ENCODE measurements around the gene TBC1D17. TPM values are rescaled to one million over a fixed set of nuclear protein-coding genes. Genes with fewer than 3 reads are reported as not detected.

The TBC1D17 gene
- total RNA-seq, 2 donors from 2014 or later = 33.0 to 51.4 TPM

- H3K4me1 ChIP-seq (replicated peaks) = no peaks in the 10 kb centered on the region
- DNase-seq (ENCODE audit: low spot score) = no peak
- H3K9me3 ChIP-seq = no peaks in the 10 kb centered on the region
- peak overlapping the region in 1 of 2 donors; percentile 40 for H3K27ac ChIP-seq
- TF ChIP-seq POLR2AphosphoS5 (IDR thresholded peaks at IDR 0.05) (no peak), POLR2A (IDR thresholded peaks at IDR 0.05) (no peak), CTCF (IDR thresholded peaks at IDR 0.05) (no peak)
- 81% methylated on average over 10 of the region's 10 CpGs for WGBS
- no peak overlapping the region for H3K4me3 ChIP-seq
- H3K36me3 ChIP-seq = peaks cover 2 to 32% of the 10 kb centered on the region in 2 donors
- intact Hi-C loops (cut with DNase I) = loop anchor here (5.0 kb wide), 1 partner anchor 37 kb away; the partner anchor contains the start of gene MED25
- no peaks in the 10 kb centered on the region for H3K27me3 ChIP-seq (replicated peaks; ENCODE audit: insufficient read depth)
Measured at GRCh38 chr19:49853852-49854377, 23.6 kb upstream of the TBC1D17 start.

GRCh38 chr19:49854378-49855263 is 22.9 kb upstream of the TBC1D17 start:
- H3K27ac ChIP-seq = peak overlapping the region in 1 of 2 donors; percentile 31
- no peak overlapping the region for H3K4me3 ChIP-seq
- peaks cover 2 to 32% of the 10 kb centered on the region in 2 donors for H3K36me3 ChIP-seq
- TF ChIP-seq POLR2A (IDR thresholded peaks at IDR 0.05) (no peak), CTCF (IDR thresholded peaks at IDR 0.05) (no peak), POLR2AphosphoS5 (IDR thresholded peaks at IDR 0.05) (no peak)
- intact Hi-C loops (cut with DNase I) = loop anchor here (5.0 kb wide), 1 partner anchor 37 kb away; the partner anchor contains the start of gene MED25
- no peaks in the 10 kb centered on the region for H3K27me3 ChIP-seq (replicated peaks; ENCODE audit: insufficient read depth)
- no peaks in the 10 kb centered on the region for H3K9me3 ChIP-seq
- WGBS = 89% methylated on average over 20 of the region's 39 CpGs
- no peak for DNase-seq (ENCODE audit: low spot score)
- no peaks in the 10 kb centered on the region for H3K4me1 ChIP-seq (replicated peaks)

GRCh38 chr19:49855277-49855675 is 22.2 kb upstream of the TBC1D17 start:
- no peaks in the 10 kb centered on the region for H3K4me1 ChIP-seq (replicated peaks)
- H3K27me3 ChIP-seq (replicated peaks; ENCODE audit: insufficient read depth) = no peaks in the 10 kb centered on the region
- no peak for TF ChIP-seq CTCF (IDR thresholded peaks at IDR 0.05)
- TF ChIP-seq POLR2A (IDR thresholded peaks at IDR 0.05) = no peak
- TF ChIP-seq POLR2AphosphoS5 (IDR thresholded peaks at IDR 0.05) = no peak
- no peak overlapping the region for H3K4me3 ChIP-seq
- H3K27ac ChIP-seq = peak overlapping the region in 1 of 2 donors; percentile 31
- no peak for DNase-seq (ENCODE audit: low spot score)
- intact Hi-C loops (cut with DNase I) = no loop called here
- peaks cover 2 to 32% of the 10 kb centered on the region in 2 donors for H3K36me3 ChIP-seq
- WGBS = 82% methylated on average over 12 of the region's 12 CpGs
- no peaks in the 10 kb centered on the region for H3K9me3 ChIP-seq

- DNase-seq (ENCODE audit: low spot score) = no peak
- no peaks in the 10 kb centered on the region for H3K27me3 ChIP-seq (replicated peaks; ENCODE audit: insufficient read depth)
- H3K36me3 ChIP-seq = peaks cover 2 to 32% of the 10 kb centered on the region in 2 donors
- peaks cover 4% of the 10 kb centered on the region for H3K4me1 ChIP-seq (replicated peaks)
- intact Hi-C loops (cut with DNase I) = no loop called here
- no peaks in the 10 kb centered on the region for H3K9me3 ChIP-seq
- H3K4me3 ChIP-seq = no peak overlapping the region
- no peak for TF ChIP-seq POLR2A (IDR thresholded peaks at IDR 0.05)
- no peak for TF ChIP-seq CTCF (IDR thresholded peaks at IDR 0.05)
- TF ChIP-seq POLR2AphosphoS5 (IDR thresholded peaks at IDR 0.05) = no peak
- 77% methylated on average over 19 of the region's 21 CpGs for WGBS
- peak overlapping the region in 1 of 2 donors; percentile 31 for H3K27ac ChIP-seq
Measured at GRCh38 chr19:49855676-49856573, 21.6 kb upstream of the TBC1D17 start.
